SU-DHL-6 (cell line): ENCODE results near the gene PHTF2.

Experiments
- H2AFZ ChIP-seq: fragments of 200-600 bp; sonication (generic); 2 replicates; pipeline ENCODE4 v1.6.1; 2014; ENCODE audit warnings: low read depth, mild to moderate bottlenecking, moderate library complexity, mixed read lengths, antibody characterized with exemption, low read length; ENCODE audit not compliant: severe bottlenecking
- H3F3A ChIP-seq: fragments of 200-600 bp; shearing (Covaris generic); 2 replicates; pipeline ENCODE4 v1.6.0; 2016; ENCODE audit warnings: antibody characterized with exemption, mild to moderate bottlenecking; ENCODE audit not compliant: insufficient read depth
- H3K27ac ChIP-seq: fragments of 200-600 bp; sonication (generic); 2 replicates; pipeline ENCODE4 v1.5.1; 2016; ENCODE audit warnings: low read depth, mild to moderate bottlenecking, low read length, moderate library complexity, mixed read lengths
- H3K27me3 ChIP-seq: fragments of 200-600 bp; sonication (generic), shearing (Covaris generic); 2 replicates; pipeline ENCODE4 v1.6.0; 2014; ENCODE audit warnings: mild to moderate bottlenecking, low read length
- H3K36me3 ChIP-seq: fragments of 200-600 bp; sonication (generic); 2 replicates; pipeline ENCODE4 v1.6.1; 2014; ENCODE audit warnings: mild to moderate bottlenecking, low read length, mixed read lengths
- H3K4me2 ChIP-seq: fragments of 300-600, 200-600 bp; shearing (Covaris generic), sonication (generic); 2 replicates; pipeline ENCODE4 v1.6.0; 2014; ENCODE audit warnings: low read length, low read depth, mild to moderate bottlenecking; ENCODE audit not compliant: poor library complexity, severe bottlenecking
- H3K4me3 ChIP-seq: fragments of 200-600 bp; sonication (generic); 2 replicates; pipeline ENCODE4 v1.5.1; 2014; ENCODE audit warnings: antibody characterized with exemption, low read length, mild to moderate bottlenecking, mixed read lengths; ENCODE audit not compliant: insufficient read depth, poor library complexity, severe bottlenecking
- H3K79me2 ChIP-seq: fragments of 200-600 bp; sonication (generic); 2 replicates; pipeline ENCODE4 v1.6.1; 2014; ENCODE audit warnings: mild to moderate bottlenecking, low read length, moderate library complexity; ENCODE audit not compliant: insufficient read depth
- H3K9ac ChIP-seq: fragments of 200-600 bp; sonication (generic); 2 replicates; pipeline ENCODE4 v1.7.0; 2014; ENCODE audit warnings: mild to moderate bottlenecking, low read length
- H3K9me2 ChIP-seq: fragments of 200-600 bp; sonication (generic); replicated peaks from 2 replicates; pipeline ENCODE4 v1.6.1; 2014; ENCODE audit warnings: low read length; ENCODE audit not compliant: insufficient read depth
- H3K9me3 ChIP-seq: fragments of 200-600 bp; sonication (generic); 2 replicates; pipeline ENCODE4 v1.6.1; 2014; ENCODE audit warnings: low read length, mixed read lengths; ENCODE audit not compliant: insufficient read depth
- H4K20me1 ChIP-seq: fragments of 200-600 bp; sonication (generic); 2 replicates; pipeline ENCODE4 v1.6.1; 2014; ENCODE audit warnings: low read depth, mild to moderate bottlenecking, antibody characterized with exemption, low read length, moderate library complexity, mixed read lengths
- EZH2phosphoT487 ChIP-seq: fragments of 200-600 bp; sonication (generic), shearing (Covaris generic); conservative IDR thresholded peaks from 2 replicates; pipeline ENCODE4 v1.6.1; 2018; ENCODE audit warnings: mild to moderate bottlenecking, antibody characterized with exemption, low read length, moderate library complexity, mixed read lengths
- TF ChIP-seq, protein P1 (sequence below): fragments of 200-600 bp; sonication (generic); IDR thresholded peaks from one replicate; pipeline ENCODE4 v1.5.1; 2017; ENCODE audit warnings: antibody characterized with exemption, mild to moderate bottlenecking, low read length, moderate library complexity; ENCODE audit not compliant: insufficient read depth, poor library complexity, severe bottlenecking

Gene PHTF2

GRCh38 chr7:77917500-77918262, 119.1 kb downstream of the PHTF2 start:
- Histone ChIP-seq H3K27ac (peak overlapping the region; percentile 71), H3K79me2 (peaks cover 71% of the 10 kb centered on the region), H2AFZ (no peak overlapping the region), H4K20me1 (no peaks in the 10 kb centered on the region), H3K4me2 (peak overlapping the region; percentile 34), H3F3A (peaks cover 63% of the 10 kb centered on the region), H3K9me3 (no peaks in the 10 kb centered on the region), H3K36me3 (peaks cover 30% of the 10 kb centered on the region), H3K27me3 (no peaks in the 10 kb centered on the region), H3K9me2 (no peaks in the 10 kb centered on the region), H3K9ac (peak overlapping the region; percentile 6; the same call in 1 of the 2 replicates), H3K4me3 (no peak overlapping the region)
- TF ChIP-seq, protein P1, sequence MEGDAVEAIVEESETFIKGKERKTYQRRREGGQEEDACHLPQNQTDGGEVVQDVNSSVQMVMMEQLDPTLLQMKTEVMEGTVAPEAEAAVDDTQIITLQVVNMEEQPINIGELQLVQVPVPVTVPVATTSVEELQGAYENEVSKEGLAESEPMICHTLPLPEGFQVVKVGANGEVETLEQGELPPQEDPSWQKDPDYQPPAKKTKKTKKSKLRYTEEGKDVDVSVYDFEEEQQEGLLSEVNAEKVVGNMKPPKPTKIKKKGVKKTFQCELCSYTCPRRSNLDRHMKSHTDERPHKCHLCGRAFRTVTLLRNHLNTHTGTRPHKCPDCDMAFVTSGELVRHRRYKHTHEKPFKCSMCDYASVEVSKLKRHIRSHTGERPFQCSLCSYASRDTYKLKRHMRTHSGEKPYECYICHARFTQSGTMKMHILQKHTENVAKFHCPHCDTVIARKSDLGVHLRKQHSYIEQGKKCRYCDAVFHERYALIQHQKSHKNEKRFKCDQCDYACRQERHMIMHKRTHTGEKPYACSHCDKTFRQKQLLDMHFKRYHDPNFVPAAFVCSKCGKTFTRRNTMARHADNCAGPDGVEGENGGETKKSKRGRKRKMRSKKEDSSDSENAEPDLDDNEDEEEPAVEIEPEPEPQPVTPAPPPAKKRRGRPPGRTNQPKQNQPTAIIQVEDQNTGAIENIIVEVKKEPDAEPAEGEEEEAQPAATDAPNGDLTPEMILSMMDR: no peak
- TF ChIP-seq EZH2phosphoT487: no peak

GRCh38 chr7:77918676-77919075, 120.1 kb downstream of the PHTF2 start:
- H2AFZ ChIP-seq: no peak overlapping the region
- peaks cover 69% of the 10 kb centered on the region for H3F3A ChIP-seq
- H3K4me3 ChIP-seq: no peak overlapping the region
- peak overlapping the region; percentile 3; the same call in 1 of the 2 replicates for H3K9ac ChIP-seq
- TF ChIP-seq, protein P1: no peak
- no peak for TF ChIP-seq EZH2phosphoT487
- no peaks in the 10 kb centered on the region for H4K20me1 ChIP-seq
- peaks cover 35% of the 10 kb centered on the region for H3K36me3 ChIP-seq
- no peaks in the 10 kb centered on the region for H3K9me2 ChIP-seq
- no peaks in the 10 kb centered on the region for H3K9me3 ChIP-seq
- no peaks in the 10 kb centered on the region for H3K27me3 ChIP-seq
- H3K79me2 ChIP-seq: peaks cover 70% of the 10 kb centered on the region
- peak overlapping the region; percentile 71 for H3K27ac ChIP-seq
- peak overlapping the region; percentile 34 for H3K4me2 ChIP-seq

- Histone ChIP-seq H3K79me2 (peaks cover 54% of the 10 kb centered on the region), H3K27ac (peak overlapping the region; percentile 71), H3K9me3 (no peaks in the 10 kb centered on the region), H3K36me3 (peaks cover 62% of the 10 kb centered on the region), H3F3A (peaks cover 73% of the 10 kb centered on the region), H4K20me1 (no peaks in the 10 kb centered on the region), H2AFZ (no peak overlapping the region), H3K4me2 (peak overlapping the region; percentile 34), H3K4me3 (no peak overlapping the region), H3K27me3 (no peaks in the 10 kb centered on the region), H3K9ac (no peak overlapping the region), H3K9me2 (no peaks in the 10 kb centered on the region)
- TF ChIP-seq, protein P1: no peak
- TF ChIP-seq EZH2phosphoT487: no peak
Measured at GRCh38 chr7:77923419-77923818, 124.8 kb downstream of the PHTF2 start.
